ENCODE measurements around the gene EBF3. TPM values are rescaled to one million over a fixed set of nuclear protein-coding genes. Genes with fewer than 3 reads are reported as not detected.

Gene EBF3
- total RNA-seq, 1 donor from 2014 or later = 0.15 TPM

DNA sequence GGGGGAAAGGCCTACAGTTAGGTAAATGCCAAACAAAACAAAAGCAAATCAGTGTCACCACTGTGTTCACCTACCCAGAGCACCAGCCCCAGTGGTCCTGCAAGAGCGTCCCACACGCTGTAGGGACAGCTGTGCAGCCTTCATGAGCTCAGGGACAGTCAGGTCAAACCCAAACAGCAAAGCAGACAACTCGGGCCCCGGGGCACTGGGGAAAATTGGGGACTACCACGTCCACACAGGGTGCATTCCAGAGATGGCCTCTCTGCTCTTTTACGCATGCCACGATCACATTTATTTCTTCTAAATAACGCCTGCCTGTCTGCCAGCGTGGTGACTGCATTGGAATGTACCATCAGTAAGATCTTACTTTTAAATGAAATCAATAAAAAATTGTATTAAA lies 21.7 kb downstream of the EBF3 start:
- Mint-ChIP-seq H3K9me3 (no peaks in the 10 kb centered on the region), H3K27me3 (ENCODE audit: insufficient read depth, low read depth) (peaks cover 10% of the 10 kb centered on the region), H3K36me3 (no peaks in the 10 kb centered on the region), H3K27ac (no peak overlapping the region), H3K4me3 (no peak overlapping the region), H3K4me1 (peaks cover 21% of the 10 kb centered on the region)
- no peaks in the 10 kb centered on the region for H3K79me2 ChIP-seq (ENCODE audit: low read depth)
- no peaks in the 10 kb centered on the region for H3F3A ChIP-seq (ENCODE audit: low read depth)
- H3K27ac ChIP-seq = no peak overlapping the region
- no peak for DNase-seq (ENCODE audit: low spot score)
- H2AFZ ChIP-seq (replicated peaks) = peak overlapping the region; percentile 5
- TF ChIP-seq CTCF (IDR thresholded peaks at IDR 0.05) = no peak
- TF ChIP-seq EZH2 (IDR thresholded peaks at IDR 0.05) = no peak
- TF ChIP-seq EZH2phosphoT487 (IDR thresholded peaks at IDR 0.05) = no peak
- H3K9me3 ChIP-seq (ENCODE audit: low read depth) = no peaks in the 10 kb centered on the region
- H3K4me2 ChIP-seq = no peak overlapping the region
- H3K36me3 ChIP-seq = no peaks in the 10 kb centered on the region
- H3K4me1 ChIP-seq = peaks cover 2% of the 10 kb centered on the region
- H3K27me3 ChIP-seq = no peaks in the 10 kb centered on the region
- H3K4me3 ChIP-seq = no peak overlapping the region
- no peak overlapping the region for H3K9ac ChIP-seq
- no peaks in the 10 kb centered on the region for H4K20me1 ChIP-seq (ENCODE audit: low read depth)

GRCh38 chr10:129942019-129942277 lies 22.1 kb downstream of the EBF3 start:
- H3F3A ChIP-seq (ENCODE audit: low read depth) = no peaks in the 10 kb centered on the region
- H3K36me3 ChIP-seq = no peaks in the 10 kb centered on the region
- TF ChIP-seq EZH2 (IDR thresholded peaks at IDR 0.05) = no peak
- DNase-seq (ENCODE audit: low spot score) = no peak
- no peak overlapping the region for H3K9ac ChIP-seq
- H3K9me3 ChIP-seq (ENCODE audit: low read depth) = no peaks in the 10 kb centered on the region
- H4K20me1 ChIP-seq (ENCODE audit: low read depth) = no peaks in the 10 kb centered on the region
- H3K27ac Mint-ChIP-seq = no peak overlapping the region
- H3K4me3 ChIP-seq = no peak overlapping the region
- H2AFZ ChIP-seq (replicated peaks) = no peak overlapping the region
- no peaks in the 10 kb centered on the region for H3K79me2 ChIP-seq (ENCODE audit: low read depth)
- H3K4me2 ChIP-seq = no peak overlapping the region
- H3K4me1 ChIP-seq = peaks cover 2% of the 10 kb centered on the region
- no peaks in the 10 kb centered on the region for H3K9me3 Mint-ChIP-seq
- no peak overlapping the region for H3K27ac ChIP-seq
- no peaks in the 10 kb centered on the region for H3K36me3 Mint-ChIP-seq
- H3K4me3 Mint-ChIP-seq = no peak overlapping the region
- peaks cover 21% of the 10 kb centered on the region for H3K4me1 Mint-ChIP-seq
- no peaks in the 10 kb centered on the region for H3K27me3 ChIP-seq
- peaks cover 11% of the 10 kb centered on the region for H3K27me3 Mint-ChIP-seq (ENCODE audit: insufficient read depth, low read depth)

DNA sequence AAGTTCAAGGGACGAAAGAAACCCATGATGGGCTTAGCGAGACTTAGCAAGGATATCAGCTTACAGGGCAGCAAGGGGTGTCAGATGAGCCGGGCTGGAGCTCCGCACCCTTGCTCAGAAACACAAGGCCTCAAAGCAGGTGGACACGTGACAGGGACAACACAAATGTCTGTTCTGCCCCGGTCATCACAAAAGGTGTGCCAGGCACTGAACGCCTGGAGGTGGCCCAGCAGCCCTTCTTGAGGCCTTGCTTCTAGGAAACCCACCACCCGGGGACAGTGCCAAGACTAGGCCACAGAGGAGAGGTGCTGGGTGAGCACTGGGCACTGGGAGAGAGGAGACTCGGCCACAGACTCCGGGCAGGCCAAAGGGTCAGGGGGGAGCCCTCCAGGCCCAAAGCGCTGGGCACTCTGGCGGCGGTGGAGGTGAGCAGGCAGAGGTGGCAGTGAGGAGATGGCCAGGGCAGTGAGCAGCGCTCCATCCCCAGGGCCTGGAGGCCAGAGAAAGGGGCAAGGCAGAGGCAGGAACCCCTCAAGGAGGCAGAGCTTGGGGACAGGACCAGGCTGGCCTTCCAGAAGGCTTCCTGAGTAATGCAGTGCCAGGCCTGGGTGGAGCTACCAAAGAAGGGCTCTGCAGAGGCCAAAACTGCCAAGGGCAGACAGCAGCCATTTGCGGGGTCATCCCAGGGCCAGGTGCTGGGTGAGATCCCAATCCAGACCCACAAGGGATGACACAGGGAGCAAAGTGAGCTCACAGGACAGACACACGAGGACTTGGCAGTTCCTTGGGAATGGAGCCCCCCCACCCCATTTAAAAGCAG lies 22.7 kb downstream of the EBF3 start:
- no peak for TF ChIP-seq EZH2phosphoT487 (IDR thresholded peaks at IDR 0.05)
- TF ChIP-seq CTCF (IDR thresholded peaks at IDR 0.05) = no peak
- no peak for TF ChIP-seq EZH2 (IDR thresholded peaks at IDR 0.05)
- no peaks in the 10 kb centered on the region for H3K79me2 ChIP-seq (ENCODE audit: low read depth)
- H3K9me3 ChIP-seq (ENCODE audit: low read depth) = no peaks in the 10 kb centered on the region
- H4K20me1 ChIP-seq (ENCODE audit: low read depth) = no peaks in the 10 kb centered on the region
- H3K4me2 ChIP-seq = no peak overlapping the region
- Mint-ChIP-seq H3K4me1 (peaks cover 20% of the 10 kb centered on the region), H3K36me3 (no peaks in the 10 kb centered on the region), H3K9me3 (no peaks in the 10 kb centered on the region), H3K4me3 (no peak overlapping the region), H3K27ac (peak overlapping the region; percentile 50), H3K27me3 (ENCODE audit: insufficient read depth, low read depth) (peaks cover 11% of the 10 kb centered on the region)
- H3K9ac ChIP-seq = no peak overlapping the region
- no peak for DNase-seq (ENCODE audit: low spot score)
- H3K27ac ChIP-seq = no peak overlapping the region
- no peaks in the 10 kb centered on the region for H3K36me3 ChIP-seq
- no peaks in the 10 kb centered on the region for H3F3A ChIP-seq (ENCODE audit: low read depth)
- no peak overlapping the region for H2AFZ ChIP-seq (replicated peaks)
- H3K4me3 ChIP-seq = no peak overlapping the region
- H3K4me1 ChIP-seq = peaks cover 2% of the 10 kb centered on the region
- H3K27me3 ChIP-seq = no peaks in the 10 kb centered on the region

- H3K4me3 ChIP-seq = no peak overlapping the region
- Mint-ChIP-seq H3K27me3 (ENCODE audit: insufficient read depth, low read depth) (peaks cover 11% of the 10 kb centered on the region), H3K36me3 (no peaks in the 10 kb centered on the region), H3K27ac (peak overlapping the region; percentile 50), H3K4me3 (no peak overlapping the region), H3K9me3 (no peaks in the 10 kb centered on the region), H3K4me1 (peaks cover 15% of the 10 kb centered on the region)
- no peaks in the 10 kb centered on the region for H3K27me3 ChIP-seq
- no peaks in the 10 kb centered on the region for H3K79me2 ChIP-seq (ENCODE audit: low read depth)
- H3K36me3 ChIP-seq = no peaks in the 10 kb centered on the region
- no peak for DNase-seq (ENCODE audit: low spot score)
- no peaks in the 10 kb centered on the region for H3K9me3 ChIP-seq (ENCODE audit: low read depth)
- no peak overlapping the region for H3K4me2 ChIP-seq
- H3K9ac ChIP-seq = no peak overlapping the region
- TF ChIP-seq EZH2 (IDR thresholded peaks at IDR 0.05) (no peak), EZH2phosphoT487 (IDR thresholded peaks at IDR 0.05) (no peak), CTCF (IDR thresholded peaks at IDR 0.05) (no peak)
- H2AFZ ChIP-seq (replicated peaks) = no peak overlapping the region
- no peaks in the 10 kb centered on the region for H4K20me1 ChIP-seq (ENCODE audit: low read depth)
- peaks cover 2% of the 10 kb centered on the region for H3K4me1 ChIP-seq
- no peak overlapping the region for H3K27ac ChIP-seq
- H3F3A ChIP-seq (ENCODE audit: low read depth) = no peaks in the 10 kb centered on the region
These were observed 23.4 kb downstream of the EBF3 start for GRCh38 chr10:129940617-129941198.
